NB4 (cell line): ENCODE results near the gene GNG13.

Experiments used
- CTCF ChIP-seq: IDR thresholded peaks from one replicate; pipeline ENCODE4 v1.5.1; 2012; ENCODE audit warnings: low read depth, low read length
- MYC ChIP-seq: IDR thresholded peaks from 2 replicates; pipeline ENCODE4 v1.6.1; 2011; ENCODE audit warnings: low read depth, low read length

DNA sequence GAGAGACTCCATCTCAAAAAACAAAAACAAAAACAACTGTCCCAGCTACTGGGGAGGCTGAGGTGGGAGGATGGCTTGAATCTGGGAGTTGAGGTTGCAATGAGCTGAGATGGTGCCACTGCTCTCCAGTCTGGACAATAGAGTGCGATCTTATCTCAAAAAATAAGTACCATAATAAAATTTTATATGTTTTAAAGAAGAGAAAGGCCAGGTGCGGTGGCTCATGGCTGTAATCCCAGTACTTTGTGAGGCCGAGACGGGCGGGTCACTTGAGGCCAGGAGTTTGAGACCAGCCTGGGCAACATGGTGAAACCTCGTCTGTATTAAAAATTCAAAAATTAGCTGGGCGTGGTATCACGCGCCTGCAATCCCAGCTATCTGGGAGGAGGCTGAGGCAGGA, 23.7 kb downstream of the GNG13 start:
- no peak for TF ChIP-seq MYC
- no peak for TF ChIP-seq CTCF
